DOHH2 (cell line): ENCODE results near the gene LAMA5.

Source experiments
- H3F3A ChIP-seq: fragments of 200-600 bp; sonication (generic), shearing (Covaris generic); 2 replicates; pipeline ENCODE4 v1.6.0; 2016; ENCODE audit warnings: antibody characterized with exemption, mild to moderate bottlenecking; ENCODE audit not compliant: control insufficient read depth, insufficient read depth
- H3K27ac ChIP-seq: fragments of 200-600 bp; sonication (generic); 2 replicates; pipeline ENCODE4 v1.5.1; 2014; ENCODE audit warnings: low read depth, mild to moderate bottlenecking, low read length, moderate library complexity
- H3K27me3 ChIP-seq: fragments of 200-600 bp; sonication (generic); 2 replicates; pipeline ENCODE4 v1.6.1; 2014; ENCODE audit warnings: mild to moderate bottlenecking, low read length, mixed read lengths; ENCODE audit not compliant: control insufficient read depth
- H3K36me3 ChIP-seq: fragments of 200-600 bp; sonication (generic); 2 replicates; pipeline ENCODE4 v1.6.1; 2014; ENCODE audit warnings: mild to moderate bottlenecking, low read length, moderate library complexity, mixed read lengths; ENCODE audit not compliant: control insufficient read depth
- H3K4me1 ChIP-seq: fragments of 200-600 bp; sonication (generic); 2 replicates; pipeline ENCODE4 v1.6.1; 2014; ENCODE audit warnings: mild to moderate bottlenecking, low read length, mixed read lengths; ENCODE audit not compliant: control insufficient read depth
- H3K4me2 ChIP-seq: fragments of 200-600 bp; sonication (generic); 2 replicates; pipeline ENCODE4 v1.6.0; 2014; ENCODE audit warnings: mild to moderate bottlenecking, low read length, moderate library complexity
- H3K4me3 ChIP-seq: fragments of 200-600 bp; sonication (generic); 2 replicates; pipeline ENCODE4 v1.5.1; 2014; ENCODE audit warnings: mild to moderate bottlenecking, low read length, mixed read lengths
- H3K79me2 ChIP-seq: fragments of 200-600 bp; sonication (generic); 2 replicates; pipeline ENCODE4 v1.6.1; 2014; ENCODE audit warnings: mild to moderate bottlenecking, low read length, mixed read lengths; ENCODE audit not compliant: control insufficient read depth
- H3K9me2 ChIP-seq: fragments of 200-600 bp; sonication (generic); replicated peaks from 2 replicates; pipeline ENCODE4 v1.6.1; 2014; ENCODE audit warnings: mild to moderate bottlenecking, low read length, mixed read lengths; ENCODE audit not compliant: control insufficient read depth
- H3K9me3 ChIP-seq: fragments of 200-600 bp; sonication (generic); 2 replicates; pipeline ENCODE4 v1.6.1; 2014; ENCODE audit warnings: antibody characterized with exemption, low read length, mixed read lengths; ENCODE audit not compliant: control insufficient read depth, insufficient read depth
- H4K20me1 ChIP-seq: fragments of 200-600 bp; sonication (generic); 2 replicates; pipeline ENCODE4 v1.6.0; 2014; ENCODE audit warnings: low read depth, mild to moderate bottlenecking, antibody characterized with exemption, low read length, moderate library complexity; ENCODE audit not compliant: control insufficient read depth, insufficient read depth
- EZH2phosphoT487 ChIP-seq: fragments of 200-600 bp; sonication (generic); IDR thresholded peaks from 2 replicates; pipeline ENCODE4 v1.6.1; 2017; ENCODE audit warnings: borderline replicate concordance, mild to moderate bottlenecking, antibody characterized with exemption, low read length, moderate library complexity, mixed read lengths
- TF ChIP-seq, protein P1 (sequence below): fragments of 200-600 bp; sonication (generic); IDR thresholded peaks from one replicate; pipeline ENCODE4 v1.5.1; 2014; ENCODE audit warnings: antibody characterized with exemption, mild to moderate bottlenecking, low read depth, low read length; ENCODE audit not compliant: poor library complexity, severe bottlenecking

LAMA5 gene

DNA sequence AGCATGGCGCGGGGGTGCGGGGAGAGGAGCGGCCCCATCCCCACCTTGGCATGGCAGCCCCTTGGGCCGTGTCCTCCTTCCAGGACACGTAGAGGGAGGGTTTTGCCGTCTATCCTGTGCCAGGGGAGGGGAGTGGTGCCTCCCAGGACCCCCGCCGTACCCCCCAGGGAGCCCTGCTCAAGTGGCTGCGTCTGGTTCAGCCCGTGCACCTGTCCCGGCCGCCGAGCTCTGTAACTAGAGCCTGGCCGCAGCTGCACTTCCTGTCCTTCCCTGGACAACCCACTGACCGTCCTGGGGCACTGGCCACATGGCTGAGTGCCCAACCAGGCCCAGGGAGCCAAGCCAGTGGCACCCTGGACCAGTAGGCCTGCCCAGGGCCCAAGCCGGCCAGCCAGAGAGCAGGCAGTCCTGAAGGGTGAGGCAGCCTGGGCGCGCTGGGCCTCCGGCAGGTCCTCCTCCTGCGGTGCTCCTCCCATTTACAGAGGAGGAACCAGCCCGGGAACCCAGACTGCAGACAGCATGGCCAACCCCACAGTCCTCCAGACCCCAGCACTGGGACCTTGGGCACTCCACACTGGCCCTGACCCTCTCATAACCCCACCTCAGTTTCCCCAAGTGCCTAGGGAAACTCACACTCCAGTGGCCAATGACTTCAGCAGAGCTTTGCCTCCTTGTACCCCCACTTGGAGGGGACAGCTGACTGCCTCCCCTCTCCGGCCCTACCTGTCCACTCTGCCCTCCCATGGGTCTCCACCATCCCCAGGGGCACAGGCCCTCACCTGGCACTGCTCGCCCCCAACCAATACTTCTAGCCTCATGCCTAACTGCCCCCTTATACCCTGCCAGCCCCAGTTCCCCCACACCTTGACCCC is 8.7 kb downstream of the LAMA5 start:
- TF ChIP-seq, protein P1, sequence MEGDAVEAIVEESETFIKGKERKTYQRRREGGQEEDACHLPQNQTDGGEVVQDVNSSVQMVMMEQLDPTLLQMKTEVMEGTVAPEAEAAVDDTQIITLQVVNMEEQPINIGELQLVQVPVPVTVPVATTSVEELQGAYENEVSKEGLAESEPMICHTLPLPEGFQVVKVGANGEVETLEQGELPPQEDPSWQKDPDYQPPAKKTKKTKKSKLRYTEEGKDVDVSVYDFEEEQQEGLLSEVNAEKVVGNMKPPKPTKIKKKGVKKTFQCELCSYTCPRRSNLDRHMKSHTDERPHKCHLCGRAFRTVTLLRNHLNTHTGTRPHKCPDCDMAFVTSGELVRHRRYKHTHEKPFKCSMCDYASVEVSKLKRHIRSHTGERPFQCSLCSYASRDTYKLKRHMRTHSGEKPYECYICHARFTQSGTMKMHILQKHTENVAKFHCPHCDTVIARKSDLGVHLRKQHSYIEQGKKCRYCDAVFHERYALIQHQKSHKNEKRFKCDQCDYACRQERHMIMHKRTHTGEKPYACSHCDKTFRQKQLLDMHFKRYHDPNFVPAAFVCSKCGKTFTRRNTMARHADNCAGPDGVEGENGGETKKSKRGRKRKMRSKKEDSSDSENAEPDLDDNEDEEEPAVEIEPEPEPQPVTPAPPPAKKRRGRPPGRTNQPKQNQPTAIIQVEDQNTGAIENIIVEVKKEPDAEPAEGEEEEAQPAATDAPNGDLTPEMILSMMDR: no peak
- TF ChIP-seq EZH2phosphoT487: no peak
- no peak overlapping the region for H3K27ac ChIP-seq
- H3K27me3 ChIP-seq: no peaks in the 10 kb centered on the region
- no peak overlapping the region; the same call in 1 of the 2 replicates for H3K4me2 ChIP-seq
- no peaks in the 10 kb centered on the region for H3K79me2 ChIP-seq
- no peaks in the 10 kb centered on the region for H3K36me3 ChIP-seq
- no peaks in the 10 kb centered on the region for H3F3A ChIP-seq
- H3K4me3 ChIP-seq: no peak overlapping the region
- H3K9me2 ChIP-seq: no peaks in the 10 kb centered on the region
- no peaks in the 10 kb centered on the region for H3K9me3 ChIP-seq
- peaks cover 18% of the 10 kb centered on the region for H3K4me1 ChIP-seq
- peaks cover 6% of the 10 kb centered on the region; the same call in 1 of the 2 replicates for H4K20me1 ChIP-seq

DNA sequence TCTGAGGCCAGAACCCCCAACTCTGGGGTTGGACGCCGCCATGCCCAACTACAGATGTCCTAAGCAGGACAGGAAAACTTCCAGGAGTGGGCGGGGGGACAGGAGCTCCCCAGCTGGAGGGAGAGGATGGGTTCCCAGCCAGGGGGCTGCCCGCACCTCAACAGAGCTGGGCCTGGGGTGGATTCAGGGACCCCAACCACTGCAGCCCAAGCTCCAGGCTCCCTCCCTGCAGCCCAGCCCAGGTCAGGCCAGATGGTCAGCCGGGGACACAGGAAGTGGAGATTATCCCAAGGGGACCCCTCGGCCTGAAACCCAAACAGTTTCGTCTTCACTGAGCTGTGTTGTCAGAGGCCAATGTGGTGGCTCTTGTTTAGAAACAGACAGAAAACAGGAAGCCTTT is 9.4 kb downstream of the LAMA5 start:
- H3K27ac ChIP-seq: no peak overlapping the region

DNA sequence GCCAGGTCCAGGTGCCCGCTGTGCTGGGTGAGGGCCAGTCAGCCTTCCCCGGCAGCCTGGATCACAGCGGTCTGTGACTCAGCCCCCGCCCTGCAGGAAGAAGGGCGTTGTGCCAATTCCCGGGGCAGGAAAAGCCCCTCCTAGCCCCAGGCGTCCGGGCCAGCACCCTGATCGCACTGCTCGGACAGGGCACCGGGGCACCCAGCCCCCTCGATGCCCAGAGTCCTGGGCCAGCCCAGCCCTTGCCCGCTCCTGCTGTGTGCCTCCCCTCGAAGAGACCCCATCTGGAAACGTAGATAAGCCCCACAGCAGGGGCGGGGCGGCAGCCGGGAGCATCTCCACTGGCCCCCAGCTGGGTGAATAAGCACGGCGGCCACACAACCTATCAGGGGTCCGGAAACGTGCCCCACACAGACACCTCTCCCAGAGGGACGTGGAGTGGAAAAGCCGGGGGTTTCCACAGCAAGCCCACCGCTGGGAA is 9.9 kb downstream of the LAMA5 start:
- H3K4me1 ChIP-seq: peaks cover 17% of the 10 kb centered on the region
- H3K79me2 ChIP-seq: no peaks in the 10 kb centered on the region
- H3K27ac ChIP-seq: no peak overlapping the region
- no peaks in the 10 kb centered on the region for H3K36me3 ChIP-seq
- no peak overlapping the region for H3K4me3 ChIP-seq
- H3K4me2 ChIP-seq: no peak overlapping the region
- no peaks in the 10 kb centered on the region for H3F3A ChIP-seq
- no peaks in the 10 kb centered on the region for H3K27me3 ChIP-seq
- no peaks in the 10 kb centered on the region for H3K9me2 ChIP-seq
- H4K20me1 ChIP-seq: no peaks in the 10 kb centered on the region
- H3K9me3 ChIP-seq: no peaks in the 10 kb centered on the region
- TF ChIP-seq EZH2phosphoT487: no peak
- TF ChIP-seq, protein P1: no peak

More for the DNA sequence above, 9.4 kb downstream of the LAMA5 start:
- H3K36me3 ChIP-seq: no peaks in the 10 kb centered on the region
- peaks cover 17% of the 10 kb centered on the region for H3K4me1 ChIP-seq
- H3K79me2 ChIP-seq: no peaks in the 10 kb centered on the region
- no peaks in the 10 kb centered on the region for H3F3A ChIP-seq
- no peak overlapping the region for H3K4me3 ChIP-seq
- no peaks in the 10 kb centered on the region for H3K9me3 ChIP-seq
- H3K27me3 ChIP-seq: no peaks in the 10 kb centered on the region
- TF ChIP-seq EZH2phosphoT487: no peak
- TF ChIP-seq, protein P1: no peak
- H3K4me2 ChIP-seq: no peak overlapping the region
- H4K20me1 ChIP-seq: peaks cover 3% of the 10 kb centered on the region; the same call in 1 of the 2 replicates
- no peaks in the 10 kb centered on the region for H3K9me2 ChIP-seq
